Heart left ventricle (tissue), 16 donors: Measurements from ENCODE around the gene SHMT2. TPM values are rescaled to one million over a fixed set of nuclear protein-coding genes. Genes with fewer than 3 reads are reported as not detected.
A peak's percentile ranks its signal among the peaks of the same experiment; 100 is the strongest.

Source experiments
- ATAC-seq, 4 donors: fragments of 200-7000 bp; cut with Tn5 transposase; one replicate each; pipeline ENCODE4 v1.9.1; 2020 to 2022; ENCODE audit warnings: moderate library complexity in 4 of 4, mild to moderate bottlenecking in 3 of 4, moderate number of reproducible peaks in 1 of 4
- DNase-seq, 5 donors: peaks; one replicate each; pipeline ENCODE4 v3.0.0-alpha.2; 2020
- H3K27ac ChIP-seq, 12 donors: fragments of 200-600 bp; sonication (generic) in 4 of 12; one replicate each; pipeline versions ENCODE4 v1.5.0 to v1.8.0; 2016 to 2022; ENCODE audit warnings: mild to moderate bottlenecking in 2 of 12
- H3K27me3 ChIP-seq, 9 donors: fragments of 200-600 bp; sonication (generic) in 2 of 9; one replicate each; pipeline versions ENCODE4 v1.5.1 to v1.8.0; 2016 to 2022; ENCODE audit warnings: mild to moderate bottlenecking in 3 of 9
- H3K36me3 ChIP-seq, 9 donors: fragments of 200-600 bp; sonication (generic) in 2 of 9; one replicate each; pipeline versions ENCODE4 v1.5.0 to v1.8.0; 2018 to 2022; ENCODE audit warnings: mild to moderate bottlenecking in 2 of 9
- H3K4me1 ChIP-seq, 12 donors: fragments of 200-600 bp; sonication (generic) in 4 of 12; one replicate each; pipeline versions ENCODE4 v1.5.0 to v1.8.0; 2016 to 2022; ENCODE audit warnings: mild to moderate bottlenecking in 3 of 12
- H3K4me3 ChIP-seq, 12 donors: fragments of 200-600 bp; sonication (generic) in 4 of 12; one replicate each; pipeline versions ENCODE4 v1.5.0 to v1.8.0; 2017 to 2022; ENCODE audit warnings: mild to moderate bottlenecking in 9 of 12, moderate library complexity in 4 of 12
- H3K9me3 ChIP-seq, 12 donors: fragments of 200-600 bp; sonication (generic) in 4 of 12; one replicate each; pipeline versions ENCODE4 v1.5.0 to v1.8.0; 2016 to 2022; ENCODE audit warnings: mild to moderate bottlenecking in 1 of 12
- POLR2A ChIP-seq, 2 donors: fragments of 450-650 bp; IDR thresholded peaks; one replicate each; pipeline ENCODE4 v1.6.1; 2017; ENCODE audit warnings: antibody characterized with exemption in 2 of 2, mild to moderate bottlenecking in 2 of 2, moderate library complexity in 2 of 2
- WGBS, 4 donors: extraction: QIAGEN DNeasy Blood & Tissue Kit in 2 of 4; methylation state at CpG; one replicate each; pipeline versions ENCODE4 v1.1.5 to v1.1.7; 2013 to 2018; 5-methylcytosine and 5-hydroxymethylcytosine counted together
- intact Hi-C, 10 donors: fragments of 100-400 bp; cut with DNase I; formaldehyde crosslinking; loops; one replicate each; pipeline versions ENCODE4 v1.11.1 to v1.14.2; 2022
- polyA plus RNA-seq, 2 donors: library from polyadenylated mRNA; stranded (reverse); fragments of 200-250 nt; gene quantifications; one replicate each; pipeline ENCODE4 v1.2.3, GENCODE V29; 2013
- total RNA-seq, 9 donors: library from RNA; depleted of rRNA in 2 of 9; stranded (reverse); fragments of >200 nt in 2 of 9; fragmentation: NEBNext Ultra II Directional in 3 of 9; extraction: Animal tissue kit (Norgen Biotek cat#: 25700) in 3 of 9; gene quantifications; one replicate each; pipeline versions ENCODE4 v1.1.0 to v1.2.4, GENCODE V29; 2016 to 2023
- TF ChIP-seq, protein P1 (sequence below), 12 donors: fragments of 200-600 bp; sonication (generic) in 4 of 12; IDR thresholded peaks; one replicate each; pipeline versions ENCODE4 v1.5.0 to v1.8.0; 2018 to 2022; ENCODE audit warnings: antibody characterized with exemption in 12 of 12, mild to moderate bottlenecking in 5 of 12
- donor health status: ischemic (EF 13 %, LVEDD 7.1; RV severe dilation, severe dysfunction).
- donor health status: healthy with polysubstance abuse.
- donor health status: DM: no; HTN: yes; CAD: no.
- donor health status: DM: no; HTN: no; CAD: no.
- donor health status: ischemic (EF 25% LVEDD 6.9; RV normal size, moderate dysfunction).
- donor health status: ischemic (EF 25% LVEDD 5.7; RV mildly dilated, moderate dysfunction).
- donor health status: healthy.
- donor health status: DM: yes; HTN: yes; CAD: no.
- donor health status: ischemic (EF 35%, LVEDD 5.7; RV mildly dilated, moderate dysfunction).
- donor health status: nonischemic (EF 11% LVEDD 7.7; RV severe dilation, severe dysfunction).
- donor health status: DM: yes; HTN: yes; CAD: no.
- donor health status: PGD.
- donor health status: ischemic (EF 29% LVEDD 5.4; RV normal size, mild dysfunction).
- donor health status: nonischemic (EF 23%, LVEDD 6.1; RV moderate dilation, normal function).

SHMT2 gene
- total and polyA plus RNA-seq, 11 donors: 15.9 to 76.5 (median 35.5) TPM

DNA sequence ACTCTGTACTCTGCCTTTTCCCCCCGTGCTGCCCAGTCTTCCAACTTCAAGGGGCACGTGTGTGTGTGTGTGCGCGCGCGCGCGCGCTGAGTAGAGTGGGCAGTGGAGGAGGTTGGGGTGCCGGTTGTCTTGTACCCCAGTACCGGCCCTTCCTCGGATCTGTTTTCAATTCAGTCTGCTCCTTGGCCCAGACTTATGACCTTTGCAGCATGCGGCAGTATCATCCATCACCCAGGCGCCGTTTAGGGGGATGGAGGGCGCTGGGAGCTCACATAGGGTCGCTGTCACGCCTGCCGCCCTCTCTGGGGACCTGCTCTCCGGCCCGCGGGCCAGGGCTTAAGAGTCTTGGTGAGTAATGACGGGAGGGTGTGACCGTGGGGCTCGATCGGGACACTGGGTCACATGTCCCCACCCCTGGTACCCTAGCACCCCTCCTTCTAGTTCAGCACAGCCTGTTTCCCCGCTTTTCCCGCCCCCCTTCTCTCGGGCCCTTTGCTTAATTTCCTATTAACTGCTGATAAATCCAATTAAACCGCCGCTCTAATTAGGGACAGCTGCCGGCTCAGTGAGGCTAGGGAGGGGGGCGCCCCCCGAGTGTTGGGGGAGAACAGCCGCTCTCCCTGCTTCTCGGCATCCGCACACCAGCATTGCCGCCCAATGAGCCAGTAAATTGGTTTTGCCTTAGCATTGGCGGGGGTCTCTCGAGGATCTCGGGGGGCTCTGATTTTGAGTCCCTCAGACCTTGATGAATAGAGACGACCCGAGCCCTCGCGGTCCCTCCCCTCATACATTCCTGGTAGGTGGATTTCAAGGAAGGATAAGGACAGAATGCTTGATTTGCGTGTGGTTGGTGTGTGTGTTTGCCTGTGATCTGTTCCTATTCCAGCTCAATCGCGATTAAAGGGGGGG, 12.1 kb downstream of the SHMT2 start:
- WGBS, 4 donors: 18 to 44% (median 36%) methylated on average over 48 of the region's 48 CpGs
- H3K4me3 ChIP-seq: peak overlapping the region in 1 of 12 donors; percentile 40
- DNase-seq (no peak), ATAC-seq (no peak)
- no peaks in the 10 kb centered on the region for H3K9me3 ChIP-seq
- peaks cover 4 to 68% (median 36%) of the 10 kb centered on the region in 9 donors for H3K27me3 ChIP-seq
- peaks cover 5 to 73% (median 50%) of the 10 kb centered on the region in 12 donors for H3K4me1 ChIP-seq
- intact Hi-C loops: no loop called here
- no peaks in the 10 kb centered on the region for H3K36me3 ChIP-seq
- H3K27ac ChIP-seq: no peak overlapping the region
- no peak for TF ChIP-seq POLR2A (IDR thresholded peaks at IDR 0.05)
- TF ChIP-seq, protein P1, sequence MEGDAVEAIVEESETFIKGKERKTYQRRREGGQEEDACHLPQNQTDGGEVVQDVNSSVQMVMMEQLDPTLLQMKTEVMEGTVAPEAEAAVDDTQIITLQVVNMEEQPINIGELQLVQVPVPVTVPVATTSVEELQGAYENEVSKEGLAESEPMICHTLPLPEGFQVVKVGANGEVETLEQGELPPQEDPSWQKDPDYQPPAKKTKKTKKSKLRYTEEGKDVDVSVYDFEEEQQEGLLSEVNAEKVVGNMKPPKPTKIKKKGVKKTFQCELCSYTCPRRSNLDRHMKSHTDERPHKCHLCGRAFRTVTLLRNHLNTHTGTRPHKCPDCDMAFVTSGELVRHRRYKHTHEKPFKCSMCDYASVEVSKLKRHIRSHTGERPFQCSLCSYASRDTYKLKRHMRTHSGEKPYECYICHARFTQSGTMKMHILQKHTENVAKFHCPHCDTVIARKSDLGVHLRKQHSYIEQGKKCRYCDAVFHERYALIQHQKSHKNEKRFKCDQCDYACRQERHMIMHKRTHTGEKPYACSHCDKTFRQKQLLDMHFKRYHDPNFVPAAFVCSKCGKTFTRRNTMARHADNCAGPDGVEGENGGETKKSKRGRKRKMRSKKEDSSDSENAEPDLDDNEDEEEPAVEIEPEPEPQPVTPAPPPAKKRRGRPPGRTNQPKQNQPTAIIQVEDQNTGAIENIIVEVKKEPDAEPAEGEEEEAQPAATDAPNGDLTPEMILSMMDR (IDR thresholded peaks at IDR 0.05): no peak

DNA sequence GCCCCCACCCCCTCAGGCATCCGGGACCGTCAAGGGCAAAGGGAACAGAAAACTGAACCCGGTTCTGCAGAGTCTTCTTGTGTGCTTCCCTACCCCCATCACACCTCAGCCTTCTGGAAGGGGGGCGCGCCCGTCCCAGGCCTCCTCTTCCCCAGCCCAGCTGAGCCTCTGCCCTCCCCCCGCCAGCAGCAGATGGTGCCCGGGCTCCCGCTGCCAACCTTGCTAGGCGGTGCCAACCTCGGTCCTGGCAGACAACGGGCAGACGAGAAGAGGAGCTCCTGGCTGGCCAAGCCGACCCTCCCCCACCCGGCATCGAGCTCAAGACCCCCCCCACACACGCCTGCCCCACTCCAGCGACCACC, 12.8 kb downstream of the SHMT2 start:
- H3K4me3 ChIP-seq: peak overlapping the region in 11 of 12 donors; percentile 19 to 57 (median 45)
- no peak overlapping the region for H3K27ac ChIP-seq
- H3K9me3 ChIP-seq: no peaks in the 10 kb centered on the region
- peaks cover 4 to 61% (median 36%) of the 10 kb centered on the region in 9 donors for H3K27me3 ChIP-seq
- H3K4me1 ChIP-seq: peaks cover 5 to 67% (median 50%) of the 10 kb centered on the region in 12 donors
- ATAC-seq (peak in 2 of 4 donors; percentile 1 to 20), DNase-seq (peak; percentile 55 to 79 (median 70))
- TF ChIP-seq, protein P1 (IDR thresholded peaks at IDR 0.05): no peak
- no peak for TF ChIP-seq POLR2A (IDR thresholded peaks at IDR 0.05)
- intact Hi-C loops: no loop called here
- WGBS, 4 donors: 4 to 8% (median 4%) methylated on average over 15 to 18 of the region's 18 CpGs
- H3K36me3 ChIP-seq: no peaks in the 10 kb centered on the region

DNA sequence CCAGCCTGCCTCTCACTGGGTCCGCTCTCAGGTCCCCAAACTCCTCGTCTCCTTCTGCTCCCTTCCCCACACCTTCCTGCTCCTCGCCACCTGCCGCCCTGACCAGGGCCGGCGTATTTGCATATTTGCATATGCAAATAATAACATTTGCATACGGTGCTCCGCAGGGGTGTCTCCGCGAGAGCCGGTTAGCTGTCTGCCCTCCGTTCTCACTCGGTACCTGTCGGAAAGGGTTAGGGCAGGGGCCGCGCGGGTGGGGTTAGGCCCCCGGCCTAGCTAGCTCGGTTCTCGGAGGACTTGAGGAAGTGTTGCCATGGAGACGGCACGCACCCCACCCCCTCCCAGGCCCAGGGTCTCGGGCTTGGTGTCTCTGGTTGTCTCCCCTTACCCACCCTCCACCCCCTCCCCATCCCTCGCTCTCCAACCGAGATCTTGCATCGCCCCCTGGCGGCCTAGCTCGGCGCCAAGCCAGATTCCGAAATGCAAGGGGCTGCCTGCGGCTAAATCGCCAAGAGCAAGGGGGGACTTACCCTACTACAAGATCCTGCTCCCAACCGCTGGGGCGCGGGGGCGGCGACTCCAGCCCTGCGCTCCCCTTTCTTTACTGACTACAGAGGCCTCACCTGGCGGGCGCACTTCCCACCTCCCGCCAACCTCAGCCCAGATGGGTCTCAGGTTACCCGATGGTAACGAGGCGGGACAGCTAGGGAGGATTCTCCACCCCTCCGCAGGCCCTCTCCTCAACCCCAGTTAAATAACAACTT, 13.4 kb downstream of the SHMT2 start:
- intact Hi-C loops: loop anchor here in 4 of 10 donors (1.0 kb wide), 2 partner anchors 29 to 30 kb away; no protein-coding TSS in a partner anchor
- Histone ChIP-seq H3K27me3 (peaks cover 4 to 56% (median 35%) of the 10 kb centered on the region in 9 donors), H3K9me3 (no peaks in the 10 kb centered on the region), H3K4me1 (peaks cover 5 to 61% (median 49%) of the 10 kb centered on the region in 12 donors), H3K4me3 (peak overlapping the region; percentile 11 to 57 (median 44)), H3K36me3 (no peaks in the 10 kb centered on the region), H3K27ac (peak overlapping the region in 2 of 12 donors; percentile 9 to 33)
- DNase-seq (peak; percentile 49 to 82 (median 57)), ATAC-seq (peak in 2 of 4 donors; percentile 1 to 15)
- TF ChIP-seq POLR2A (IDR thresholded peaks at IDR 0.05): no peak
- TF ChIP-seq, protein P1 (IDR thresholded peaks at IDR 0.05): peak; percentile 42 to 67 (median 59)
- 2 to 5% (median 3%) methylated on average over 17 to 45 of the region's 45 CpGs for WGBS, 4 donors
